HCT116 (cell line): ENCODE results near the gene FAM229B. TPM values are rescaled to one million over a fixed set of nuclear protein-coding genes. Genes with fewer than 3 reads are reported as not detected.

Experiments
- ATAC-seq: fragments of 200-7000 bp; cut with Tn5 transposase; 2 replicates; pipeline ENCODE4 v1.9.1; 2020; ENCODE audit warnings: mild to moderate bottlenecking, moderate library complexity
- BruUV-seq: library from RNA; stranded (reverse); fragments of 400-500 nt; replicated peaks from 2 replicates; lab custom pipeline; 2021; lab: Mats Ljungman, UMichigan
- CTCF ChIA-PET: fragments of 300-600 bp; sonication (Branson Sonifier 250); formaldehyde crosslinking; loops from one replicate; lab custom pipeline; 2021; ENCODE audit warnings: antibody characterized with exemption; lab: Charles Lee
- POLR2A ChIA-PET: fragments of 300-600, 350-600 bp; sonication (Branson Sonifier 250); formaldehyde crosslinking; loops from one replicate; lab custom pipeline; 2021; ENCODE audit warnings: antibody characterized with exemption; lab: Charles Lee
- RAD21 ChIA-PET, 2 experiments: fragments of 300-600 bp; sonication (Branson Sonifier 250); formaldehyde crosslinking; loops; one replicate each; lab custom pipeline; 2023; ENCODE audit warnings: low total read pairs in 2 of 2; ENCODE audit not compliant: uncharacterized antibody in 2 of 2, unreplicated experiment in 2 of 2, low non-redundant PET in 1 of 2; lab: Charles Lee
- DNase-seq: peaks from one replicate; pipeline ENCODE4 v3.0.0-alpha.2; 2010; ENCODE audit warnings: low read depth, low spot score
- H2AFZ ChIP-seq: fragments of 200-600 bp; shearing (Covaris generic), sonication (generic); 2 replicates; pipeline ENCODE4 v1.6.1; 2017; ENCODE audit warnings: low read depth, mixed run types, mixed read lengths, antibody characterized with exemption, low read length; ENCODE audit not compliant: poor library complexity, severe bottlenecking
- H3K27ac ChIP-seq: 2 replicates; pipeline ENCODE4 v1.5.1; 2012; ENCODE audit warnings: low read depth, low read length
- H3K27me3 ChIP-seq: fragments of 200-600 bp; sonication (generic); 2 replicates; pipeline ENCODE4 v1.6.1; 2016; ENCODE audit warnings: mixed run types, low read length, mixed read lengths; ENCODE audit not compliant: insufficient read depth
- H3K36me3 ChIP-seq, 2 experiments: fragments of 200-500 bp in 1 of 2; fragments of 200-600 bp in 1 of 2; sonication (Bioruptor generic) in 1 of 2; sonication (generic) in 1 of 2; 2 replicates each; pipeline versions ENCODE4 v1.5.1 to v1.6.1; 2014 to 2016; ENCODE audit warnings: low read length in 2 of 2, inconsistent platforms in 1 of 2, mixed read lengths in 1 of 2, mixed run types in 1 of 2; ENCODE audit not compliant: insufficient read depth in 2 of 2, control insufficient read depth in 1 of 2
- H3K4me1 ChIP-seq, 2 experiments: fragments of 200-600 bp in 1 of 2; sonication (generic) in 1 of 2; 2 replicates each; pipeline versions ENCODE4 v1.5.1 to v1.6.1; 2012 to 2017; ENCODE audit warnings: low read length in 2 of 2, inconsistent platforms in 1 of 2, mild to moderate bottlenecking in 1 of 2, mixed read lengths in 1 of 2, mixed run types in 1 of 2, moderate library complexity in 1 of 2; ENCODE audit not compliant: insufficient read depth in 2 of 2, control insufficient read depth in 1 of 2
- H3K4me2 ChIP-seq: fragments of 200-600 bp; sonication (generic); 2 replicates; pipeline ENCODE4 v1.6.1; 2017; ENCODE audit warnings: mixed run types, low read length, mixed read lengths
- H3K4me3 ChIP-seq, 2 experiments: fragments of 200-600 bp in 1 of 2; sonication (generic) in 1 of 2; replicated peaks in 1 of 2; 2 replicates each; pipeline ENCODE4 v1.5.1; 2011 to 2016; ENCODE audit warnings: low read length in 2 of 2, control low read depth in 1 of 2, low read depth in 1 of 2, mild to moderate bottlenecking in 1 of 2, mixed read lengths in 1 of 2, mixed run types in 1 of 2
- H3K79me2 ChIP-seq: fragments of 200-600 bp; sonication (generic); 2 replicates; pipeline ENCODE4 v1.6.1; 2017; ENCODE audit warnings: mild to moderate bottlenecking, mixed run types, low read length, moderate library complexity, mixed read lengths; ENCODE audit not compliant: insufficient read depth
- H3K9ac ChIP-seq: fragments of 200-600 bp; sonication (generic); 2 replicates; pipeline ENCODE4 v1.6.1; 2016; ENCODE audit warnings: low read length, mixed read lengths
- H3K9me2 ChIP-seq: fragments of 200-600 bp; sonication (generic), shearing (Covaris generic); 2 replicates; pipeline ENCODE4 v1.6.1; 2017; ENCODE audit warnings: mixed run types, mild to moderate bottlenecking, moderate library complexity; ENCODE audit not compliant: insufficient read depth
- H3K9me3 ChIP-seq, 2 experiments: fragments of 200-500 bp in 1 of 2; fragments of 200-600 bp in 1 of 2; sonication (Bioruptor generic) in 1 of 2; sonication (generic) in 1 of 2; 2 replicates each; pipeline ENCODE4 v1.6.1; 2014 to 2017; ENCODE audit warnings: low read length in 2 of 2, mixed read lengths in 2 of 2, inconsistent platforms in 1 of 2, low read depth in 1 of 2, mild to moderate bottlenecking in 1 of 2, mixed run types in 1 of 2, moderate library complexity in 1 of 2; ENCODE audit not compliant: control insufficient read depth in 1 of 2, insufficient read depth in 1 of 2
- H4K20me1 ChIP-seq: fragments of 200-600 bp; sonication (generic), shearing (Covaris generic); 2 replicates; pipeline ENCODE4 v1.6.1; 2017; ENCODE audit warnings: mixed run types, mild to moderate bottlenecking, moderate library complexity; ENCODE audit not compliant: insufficient read depth
- CBX3 ChIP-seq: IDR thresholded peaks from 2 replicates; pipeline ENCODE4 v1.6.1; 2012; ENCODE audit warnings: low read depth
- CEBPB ChIP-seq: IDR thresholded peaks from 2 replicates; pipeline ENCODE4 v1.6.1; 2012; ENCODE audit warnings: low read depth
- CTCF ChIP-seq, 3 experiments: fragments of 200-600 bp in 1 of 3; sonication (generic) in 1 of 3; IDR thresholded peaks in 2 of 3; conservative IDR thresholded peaks in 1 of 3; 2 replicates each; pipeline ENCODE4 v1.5.1; 2012 to 2017; ENCODE audit warnings: low read depth in 2 of 3, low read length in 2 of 3, antibody characterized with exemption in 1 of 3, borderline replicate concordance in 1 of 3, control low read depth in 1 of 3, mild to moderate bottlenecking in 1 of 3, mixed read lengths in 1 of 3, mixed run types in 1 of 3, moderate library complexity in 1 of 3; ENCODE audit not compliant: insufficient read depth in 1 of 3
- EGR1 ChIP-seq: IDR thresholded peaks from 2 replicates; pipeline ENCODE4 v1.6.1; 2012; ENCODE audit warnings: low read depth
- ELF1 ChIP-seq: IDR thresholded peaks from 2 replicates; pipeline ENCODE4 v1.6.1; 2012; ENCODE audit warnings: low read depth, borderline replicate concordance
- EZH2 ChIP-seq: fragments of 200-600 bp; sonication (generic); IDR thresholded peaks from 2 replicates; pipeline ENCODE4 v1.6.1; 2017; ENCODE audit warnings: antibody characterized with exemption, mixed run types
- FOSL1 ChIP-seq: IDR thresholded peaks from 2 replicates; pipeline ENCODE4 v1.6.1; 2012; ENCODE audit warnings: low read depth
- JUND ChIP-seq: IDR thresholded peaks from 2 replicates; pipeline ENCODE4 v1.6.1; 2012
- MAX ChIP-seq: IDR thresholded peaks from 2 replicates; pipeline ENCODE4 v1.6.1; 2012
- POLR2AphosphoS5 ChIP-seq: IDR thresholded peaks from 2 replicates; pipeline ENCODE4 v1.6.1; 2011; ENCODE audit warnings: mild to moderate bottlenecking, low read depth, low read length, moderate library complexity
- RAD21 ChIP-seq: IDR thresholded peaks from 2 replicates; pipeline ENCODE4 v1.6.1; 2012; ENCODE audit warnings: low read depth, mild to moderate bottlenecking
- REST ChIP-seq: IDR thresholded peaks from 2 replicates; pipeline ENCODE4 v1.6.1; 2012; ENCODE audit warnings: low read depth
- SIN3A ChIP-seq: IDR thresholded peaks from 2 replicates; pipeline ENCODE4 v1.6.1; 2012; ENCODE audit warnings: low read depth
- SP1 ChIP-seq: IDR thresholded peaks from 2 replicates; pipeline ENCODE4 v1.6.1; 2012; ENCODE audit warnings: low read depth
- SRF ChIP-seq: IDR thresholded peaks from 2 replicates; pipeline ENCODE4 v1.6.1; 2012; ENCODE audit warnings: low read depth
- TCF7L2 ChIP-seq: IDR thresholded peaks from 2 replicates; pipeline ENCODE4 v1.7.0; 2011; ENCODE audit warnings: borderline replicate concordance, inconsistent platforms; ENCODE audit not compliant: insufficient read depth, insufficient read length; ENCODE audit errors: extremely low read depth
- YY1 ChIP-seq: IDR thresholded peaks from 2 replicates; pipeline ENCODE4 v1.6.1; 2011; ENCODE audit warnings: low read length, low read depth, moderate library complexity, mild to moderate bottlenecking; ENCODE audit not compliant: insufficient replicate concordance; ENCODE audit errors: extremely low read depth
- ZBTB33 ChIP-seq: IDR thresholded peaks from 2 replicates; pipeline ENCODE4 v1.6.1; 2011; ENCODE audit warnings: mild to moderate bottlenecking, low read length, moderate library complexity; ENCODE audit not compliant: insufficient replicate concordance; ENCODE audit errors: extremely low read depth
- ZFX ChIP-seq: fragments of 450-650 bp; IDR thresholded peaks from 2 replicates; pipeline ENCODE4 v1.6.1; 2017
- ZNF274 ChIP-seq: fragments of 200-500 bp; sonication (Bioruptor generic); IDR thresholded peaks from 2 replicates; pipeline ENCODE4 v1.6.1; 2014; ENCODE audit warnings: mild to moderate bottlenecking, low read depth, low read length, inconsistent platforms
- intact Hi-C: fragments of 100-400 bp; cut with micrococcal nuclease; formaldehyde crosslinking; loops from 2 replicates; pipeline ENCODE4 v1.10.0; 2022
- total RNA-seq: library from RNA; stranded (reverse); gene quantifications from one replicate; pipeline ENCODE4 v1.2.1, GENCODE V29; 2021; ENCODE audit not compliant: unreplicated experiment

Gene FAM229B
- total RNA-seq, 1 experiment from 2014 or later: 11.4 TPM

GRCh38 chr6:112038268-112038667 is 49.1 kb upstream of the FAM229B start:
- H3K4me1 ChIP-seq: peaks cover 0 to 13% of the 10 kb centered on the region in 2 experiments; a peak in 2 of 4 replicates
- no TSS peak for BruUV-seq
- peak overlapping the region; percentile 66 for H2AFZ ChIP-seq
- no peak overlapping the region for H3K9ac ChIP-seq
- DNase-seq (no peak), ATAC-seq (no peak)
- H3K4me3 ChIP-seq: no peak overlapping the region
- no peaks in the 10 kb centered on the region for H3K36me3 ChIP-seq
- ChIA-PET RAD21 (no interaction called here), POLR2A (no interaction called here), CTCF (interaction anchor here (1.4 kb wide), 1 partner anchor 328 kb away, joined by 4 read pairs; no protein-coding TSS in a partner anchor)
- TF ChIP-seq JUND (no peak), SRF (no peak), YY1 (no peak), ZNF274 (no peak), SP1 (no peak), TCF7L2 (no peak), RAD21 (no peak), ZBTB33 (no peak), FOSL1 (no peak), SIN3A (no peak), REST (no peak), CEBPB (no peak), CBX3 (no peak), MAX (no peak), EZH2 (no peak), EGR1 (no peak), CTCF (IDR thresholded peaks at IDR 0.05 in 2 of 3, conservative IDR thresholded peaks at IDR 0.05 in 1 of 3; ENCODE audit: borderline replicate concordance in 1 of 3, insufficient read depth in 1 of 3, low read depth in 2 of 3, low read length in 2 of 3) (no peak), ZFX (no peak), ELF1 (no peak), POLR2AphosphoS5 (no peak)
- no peak overlapping the region for H3K27ac ChIP-seq
- no peaks in the 10 kb centered on the region for H3K9me2 ChIP-seq
- H3K79me2 ChIP-seq: no peaks in the 10 kb centered on the region
- 0 out of 2 replicates have a peak, but pooled peaks cover 4% of the 10 kb centered on the region for H3K27me3 ChIP-seq
- H3K4me2 ChIP-seq: peak overlapping the region; percentile 42; the same call in 1 of the 2 replicates
- H3K9me3 ChIP-seq: no peaks in the 10 kb centered on the region
- intact Hi-C loops: no loop called here
- H4K20me1 ChIP-seq: no peaks in the 10 kb centered on the region
